OCI-LY7 (cell line): ENCODE measurements around the gene BRSK1.

Source experiments
- EZH2phosphoT487 ChIP-seq: fragments of 200-600 bp; sonication (generic); IDR thresholded peaks from 2 replicates; pipeline ENCODE4 v1.6.1; 2018; ENCODE audit warnings: low read depth, borderline replicate concordance, mild to moderate bottlenecking, mixed run types, antibody characterized with exemption, low read length, moderate library complexity, mixed read lengths
- TF ChIP-seq, protein P1 (sequence below): fragments of 200-600 bp; sonication (generic); conservative IDR thresholded peaks from 2 replicates; pipeline ENCODE4 v1.5.1; 2014; ENCODE audit warnings: mild to moderate bottlenecking, antibody characterized with exemption, low read length, moderate library complexity, mixed read lengths

- TF ChIP-seq, protein P1, sequence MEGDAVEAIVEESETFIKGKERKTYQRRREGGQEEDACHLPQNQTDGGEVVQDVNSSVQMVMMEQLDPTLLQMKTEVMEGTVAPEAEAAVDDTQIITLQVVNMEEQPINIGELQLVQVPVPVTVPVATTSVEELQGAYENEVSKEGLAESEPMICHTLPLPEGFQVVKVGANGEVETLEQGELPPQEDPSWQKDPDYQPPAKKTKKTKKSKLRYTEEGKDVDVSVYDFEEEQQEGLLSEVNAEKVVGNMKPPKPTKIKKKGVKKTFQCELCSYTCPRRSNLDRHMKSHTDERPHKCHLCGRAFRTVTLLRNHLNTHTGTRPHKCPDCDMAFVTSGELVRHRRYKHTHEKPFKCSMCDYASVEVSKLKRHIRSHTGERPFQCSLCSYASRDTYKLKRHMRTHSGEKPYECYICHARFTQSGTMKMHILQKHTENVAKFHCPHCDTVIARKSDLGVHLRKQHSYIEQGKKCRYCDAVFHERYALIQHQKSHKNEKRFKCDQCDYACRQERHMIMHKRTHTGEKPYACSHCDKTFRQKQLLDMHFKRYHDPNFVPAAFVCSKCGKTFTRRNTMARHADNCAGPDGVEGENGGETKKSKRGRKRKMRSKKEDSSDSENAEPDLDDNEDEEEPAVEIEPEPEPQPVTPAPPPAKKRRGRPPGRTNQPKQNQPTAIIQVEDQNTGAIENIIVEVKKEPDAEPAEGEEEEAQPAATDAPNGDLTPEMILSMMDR: no peak
- no peak for TF ChIP-seq EZH2phosphoT487
These were observed 28.0 kb upstream of the BRSK1 start for GRCh38 chr19:55255618-55256423.
